ENCODE results near the gene PPP2R2B.

PPP2R2B gene

GRCh38 chr5:146818822-146819221, 59.7 kb downstream of the PPP2R2B start:
- no peak overlapping the region for H3K4me3 ChIP-seq (replicated peaks; ENCODE audit: low read depth, low read length)
- TF ChIP-seq CTCF (IDR thresholded peaks at IDR 0.05; ENCODE audit: low read length, missing control alignments) = no peak
- DNase-seq (ENCODE audit: low read depth) = no peak

GRCh38 chr5:146817973-146818372, 60.6 kb downstream of the PPP2R2B start:
- H3K4me3 ChIP-seq (replicated peaks; ENCODE audit: low read depth, low read length) = no peak overlapping the region
- no peak for TF ChIP-seq CTCF (IDR thresholded peaks at IDR 0.05; ENCODE audit: low read length, missing control alignments)
- DNase-seq (ENCODE audit: low read depth) = no peak

GRCh38 chr5:146816775-146817387, 61.7 kb downstream of the PPP2R2B start:
- no peak overlapping the region for H3K4me3 ChIP-seq (replicated peaks; ENCODE audit: low read depth, low read length)
- TF ChIP-seq CTCF (IDR thresholded peaks at IDR 0.05; ENCODE audit: low read length, missing control alignments) = no peak
- no peak for DNase-seq (ENCODE audit: low read depth)

GRCh38 chr5:146815411-146815810, 63.1 kb downstream of the PPP2R2B start:
- DNase-seq (ENCODE audit: low read depth) = no peak
- no peak overlapping the region for H3K4me3 ChIP-seq (replicated peaks; ENCODE audit: low read depth, low read length)
- no peak for TF ChIP-seq CTCF (IDR thresholded peaks at IDR 0.05; ENCODE audit: low read length, missing control alignments)

- no peak for TF ChIP-seq CTCF (IDR thresholded peaks at IDR 0.05; ENCODE audit: low read length, missing control alignments)
- no peak overlapping the region for H3K4me3 ChIP-seq (replicated peaks; ENCODE audit: low read depth, low read length)
- DNase-seq (ENCODE audit: low read depth) = no peak
Measured at GRCh38 chr5:146813346-146814157, 65.0 kb downstream of the PPP2R2B start.

GRCh38 chr5:146805081-146805480, 73.5 kb downstream of the PPP2R2B start:
- TF ChIP-seq CTCF (IDR thresholded peaks at IDR 0.05; ENCODE audit: low read length, missing control alignments) = no peak
- no peak overlapping the region for H3K4me3 ChIP-seq (replicated peaks; ENCODE audit: low read depth, low read length)
- DNase-seq (ENCODE audit: low read depth) = no peak

All from fibroblast of pulmonary artery (primary cell).